Measurements from ENCODE around the gene GPR162.

Gene GPR162

GRCh38 chr12:6842075-6842474 lies 20.5 kb downstream of the GPR162 start:
- TF ChIP-seq FOXM1 (IDR thresholded peaks at IDR 0.05; ENCODE audit: borderline replicate concordance, low read depth) (no peak), RAD21 (IDR thresholded peaks at IDR 0.05; ENCODE audit: low read depth) (no peak), TAF1 (IDR thresholded peaks at IDR 0.05; ENCODE audit: low read depth) (no peak), TEAD4 (IDR thresholded peaks at IDR 0.05) (no peak), ZBTB7A (IDR thresholded peaks at IDR 0.05; ENCODE audit: low read depth) (no peak), CREB1 (IDR thresholded peaks at IDR 0.05; ENCODE audit: low read depth) (no peak), NFIC (IDR thresholded peaks at IDR 0.05) (no peak), REST (IDR thresholded peaks at IDR 0.05; ENCODE audit: low read depth) (no peak), EGR1 (IDR thresholded peaks at IDR 0.05) (no peak), USF1 (IDR thresholded peaks at IDR 0.05) (no peak), TCF12 (IDR thresholded peaks at IDR 0.05; ENCODE audit: low read depth) (no peak)

GRCh38 chr12:6843118-6843902 lies 21.7 kb downstream of the GPR162 start:
- TF ChIP-seq NFIC (IDR thresholded peaks at IDR 0.05) (no peak), TAF1 (IDR thresholded peaks at IDR 0.05; ENCODE audit: low read depth) (no peak), TCF12 (IDR thresholded peaks at IDR 0.05; ENCODE audit: low read depth) (no peak), ZBTB7A (IDR thresholded peaks at IDR 0.05; ENCODE audit: low read depth) (no peak), REST (IDR thresholded peaks at IDR 0.05; ENCODE audit: low read depth) (no peak), YY1 (IDR thresholded peaks at IDR 0.05; ENCODE audit: low read depth) (no peak), RAD21 (IDR thresholded peaks at IDR 0.05; ENCODE audit: low read depth) (no peak), TEAD4 (IDR thresholded peaks at IDR 0.05) (no peak), FOXM1 (IDR thresholded peaks at IDR 0.05; ENCODE audit: borderline replicate concordance, low read depth) (no peak), MAX (IDR thresholded peaks at IDR 0.05) (no peak), CREB1 (IDR thresholded peaks at IDR 0.05; ENCODE audit: low read depth) (no peak), USF1 (IDR thresholded peaks at IDR 0.05) (no peak), EGR1 (IDR thresholded peaks at IDR 0.05) (no peak), EP300 (IDR thresholded peaks at IDR 0.05; ENCODE audit: borderline replicate concordance) (no peak)

- TF ChIP-seq TAF1 (IDR thresholded peaks at IDR 0.05; ENCODE audit: low read depth) (no peak), REST (IDR thresholded peaks at IDR 0.05; ENCODE audit: low read depth) (no peak), MAX (IDR thresholded peaks at IDR 0.05) (no peak), CEBPB (IDR thresholded peaks at IDR 0.05) (no peak), ZBTB7A (IDR thresholded peaks at IDR 0.05; ENCODE audit: low read depth) (no peak), EGR1 (IDR thresholded peaks at IDR 0.05) (no peak), NFIC (IDR thresholded peaks at IDR 0.05) (no peak), RAD21 (IDR thresholded peaks at IDR 0.05; ENCODE audit: low read depth) (no peak), TCF12 (IDR thresholded peaks at IDR 0.05; ENCODE audit: low read depth) (no peak), YY1 (IDR thresholded peaks at IDR 0.05; ENCODE audit: low read depth) (no peak), FOXM1 (IDR thresholded peaks at IDR 0.05; ENCODE audit: borderline replicate concordance, low read depth) (no peak)
Measured at GRCh38 chr12:6845395-6845794, 23.8 kb downstream of the GPR162 start.

GRCh38 chr12:6846316-6846869 lies 24.8 kb downstream of the GPR162 start:
- TF ChIP-seq NFIC (IDR thresholded peaks at IDR 0.05), result no peak
- TF ChIP-seq TEAD4 (IDR thresholded peaks at IDR 0.05), result no peak
- TF ChIP-seq CEBPB (IDR thresholded peaks at IDR 0.05), result no peak
- no peak for TF ChIP-seq ZBTB7A (IDR thresholded peaks at IDR 0.05; ENCODE audit: low read depth)
- no peak for TF ChIP-seq TCF12 (IDR thresholded peaks at IDR 0.05; ENCODE audit: low read depth)
- TF ChIP-seq CREB1 (IDR thresholded peaks at IDR 0.05; ENCODE audit: low read depth), result no peak
- TF ChIP-seq FOXM1 (IDR thresholded peaks at IDR 0.05; ENCODE audit: borderline replicate concordance, low read depth), result no peak
- no peak for TF ChIP-seq YY1 (IDR thresholded peaks at IDR 0.05; ENCODE audit: low read depth)
- no peak for TF ChIP-seq RAD21 (IDR thresholded peaks at IDR 0.05; ENCODE audit: low read depth)
- no peak for TF ChIP-seq REST (IDR thresholded peaks at IDR 0.05; ENCODE audit: low read depth)
- TF ChIP-seq MAX (IDR thresholded peaks at IDR 0.05), result no peak
- no peak for TF ChIP-seq USF1 (IDR thresholded peaks at IDR 0.05)
- TF ChIP-seq EGR1 (IDR thresholded peaks at IDR 0.05), result no peak
- no peak for TF ChIP-seq EP300 (IDR thresholded peaks at IDR 0.05; ENCODE audit: borderline replicate concordance)
- TF ChIP-seq TAF1 (IDR thresholded peaks at IDR 0.05; ENCODE audit: low read depth), result no peak
